ENCODE data around the gene ZNFX1. TPM values are rescaled to one million over a fixed set of nuclear protein-coding genes. Genes with fewer than 3 reads are reported as not detected.

ZNFX1 gene
- total RNA-seq, 1 donor from 2014 or later: 49.1 TPM

- H3K36me3 ChIP-seq: peaks cover 81 to 95% of the 10 kb centered on the region in 2 donors
- no peak for DNase-seq (ENCODE audit: low spot score in 2 of 2)
- no peaks in the 10 kb centered on the region for H3K27me3 ChIP-seq
Observed at GRCh38 chr20:49237531-49237930, 40.3 kb downstream of the ZNFX1 start.

DNA sequence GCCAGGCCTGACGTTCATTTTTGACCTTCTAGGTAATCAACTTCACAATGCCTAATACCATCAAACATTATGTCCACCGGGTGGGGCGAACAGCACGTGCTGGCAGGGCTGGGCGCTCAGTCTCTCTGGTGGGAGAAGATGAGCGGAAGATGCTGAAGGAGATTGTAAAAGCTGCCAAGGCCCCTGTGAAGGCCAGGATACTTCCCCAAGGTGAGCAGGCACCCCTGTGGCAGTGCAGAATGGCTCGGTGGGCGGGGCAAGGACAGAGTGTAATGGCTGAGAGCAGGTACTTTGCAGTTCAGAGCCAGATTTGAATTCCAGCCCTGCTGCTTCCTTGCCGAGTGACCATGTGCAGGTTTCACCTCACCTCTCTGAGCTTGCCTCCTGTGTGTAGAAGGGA is 41.6 kb downstream of the ZNFX1 start:
- intact Hi-C loops (cut with DNase I): no loop called here
- H3K4me3 ChIP-seq: no peak overlapping the region
- H3K9me3 ChIP-seq: no peaks in the 10 kb centered on the region
- DNase-seq (ENCODE audit: low spot score in 2 of 2): no peak
- peaks cover 77 to 91% of the 10 kb centered on the region in 2 donors for H3K36me3 ChIP-seq
- H3K4me1 ChIP-seq: no peaks in the 10 kb centered on the region
- TF ChIP-seq, protein P1, sequence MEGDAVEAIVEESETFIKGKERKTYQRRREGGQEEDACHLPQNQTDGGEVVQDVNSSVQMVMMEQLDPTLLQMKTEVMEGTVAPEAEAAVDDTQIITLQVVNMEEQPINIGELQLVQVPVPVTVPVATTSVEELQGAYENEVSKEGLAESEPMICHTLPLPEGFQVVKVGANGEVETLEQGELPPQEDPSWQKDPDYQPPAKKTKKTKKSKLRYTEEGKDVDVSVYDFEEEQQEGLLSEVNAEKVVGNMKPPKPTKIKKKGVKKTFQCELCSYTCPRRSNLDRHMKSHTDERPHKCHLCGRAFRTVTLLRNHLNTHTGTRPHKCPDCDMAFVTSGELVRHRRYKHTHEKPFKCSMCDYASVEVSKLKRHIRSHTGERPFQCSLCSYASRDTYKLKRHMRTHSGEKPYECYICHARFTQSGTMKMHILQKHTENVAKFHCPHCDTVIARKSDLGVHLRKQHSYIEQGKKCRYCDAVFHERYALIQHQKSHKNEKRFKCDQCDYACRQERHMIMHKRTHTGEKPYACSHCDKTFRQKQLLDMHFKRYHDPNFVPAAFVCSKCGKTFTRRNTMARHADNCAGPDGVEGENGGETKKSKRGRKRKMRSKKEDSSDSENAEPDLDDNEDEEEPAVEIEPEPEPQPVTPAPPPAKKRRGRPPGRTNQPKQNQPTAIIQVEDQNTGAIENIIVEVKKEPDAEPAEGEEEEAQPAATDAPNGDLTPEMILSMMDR (IDR thresholded peaks at IDR 0.05): no peak
- H3K27me3 ChIP-seq: no peaks in the 10 kb centered on the region
- H3K27ac ChIP-seq: no peak overlapping the region

More at GRCh38 chr20:49237531-49237930, 40.3 kb downstream of the ZNFX1 start:
- Histone ChIP-seq H3K9me3 (no peaks in the 10 kb centered on the region), H3K4me1 (no peaks in the 10 kb centered on the region), H3K27ac (no peak overlapping the region), H3K4me3 (no peak overlapping the region)
- intact Hi-C loops (cut with DNase I): no loop called here
- TF ChIP-seq, protein P1 (IDR thresholded peaks at IDR 0.05): no peak

GRCh38 chr20:49234831-49235230 is 43.0 kb downstream of the ZNFX1 start:
- intact Hi-C loops (cut with DNase I): no loop called here
- H3K36me3 ChIP-seq: peaks cover 88 to 92% of the 10 kb centered on the region in 2 donors
- H3K9me3 ChIP-seq: no peaks in the 10 kb centered on the region
- no peaks in the 10 kb centered on the region for H3K4me1 ChIP-seq
- H3K4me3 ChIP-seq: no peak overlapping the region
- H3K27ac ChIP-seq: no peak overlapping the region
- no peak for DNase-seq (ENCODE audit: low spot score in 2 of 2)
- TF ChIP-seq, protein P1 (IDR thresholded peaks at IDR 0.05): no peak
- H3K27me3 ChIP-seq: no peaks in the 10 kb centered on the region

GRCh38 chr20:49233226-49233625 is 44.6 kb downstream of the ZNFX1 start:
- H3K9me3 ChIP-seq: no peaks in the 10 kb centered on the region
- TF ChIP-seq, protein P1 (IDR thresholded peaks at IDR 0.05): no peak
- no peak overlapping the region for H3K4me3 ChIP-seq
- H3K4me1 ChIP-seq: no peaks in the 10 kb centered on the region
- no peaks in the 10 kb centered on the region for H3K27me3 ChIP-seq
- H3K27ac ChIP-seq: no peak overlapping the region
- peaks cover 83 to 89% of the 10 kb centered on the region in 2 donors for H3K36me3 ChIP-seq
- intact Hi-C loops (cut with DNase I): no loop called here
- DNase-seq (ENCODE audit: low spot score in 2 of 2): no peak

- TF ChIP-seq, protein P1 (IDR thresholded peaks at IDR 0.05): no peak
- no peak overlapping the region for H3K27ac ChIP-seq
- no peak for DNase-seq (ENCODE audit: low spot score in 2 of 2)
- H3K4me1 ChIP-seq: no peaks in the 10 kb centered on the region
- H3K36me3 ChIP-seq: peaks cover 80 to 86% of the 10 kb centered on the region in 2 donors
- H3K4me3 ChIP-seq: no peak overlapping the region
- H3K9me3 ChIP-seq: no peaks in the 10 kb centered on the region
- H3K27me3 ChIP-seq: no peaks in the 10 kb centered on the region
- intact Hi-C loops (cut with DNase I): no loop called here
Observed at GRCh38 chr20:49231471-49231870, 46.4 kb downstream of the ZNFX1 start.

- intact Hi-C loops (cut with DNase I): no loop called here
- DNase-seq (ENCODE audit: low spot score in 2 of 2): no peak
- TF ChIP-seq, protein P1 (IDR thresholded peaks at IDR 0.05): no peak
- Histone ChIP-seq H3K27me3 (no peaks in the 10 kb centered on the region), H3K36me3 (peaks cover 82 to 87% of the 10 kb centered on the region in 2 donors), H3K9me3 (no peaks in the 10 kb centered on the region), H3K4me1 (no peaks in the 10 kb centered on the region), H3K27ac (no peak overlapping the region), H3K4me3 (no peak overlapping the region)
Observed at GRCh38 chr20:49230561-49231133, 47.2 kb downstream of the ZNFX1 start.
